OCI-LY7 (cell line): ENCODE data around the gene ARL15.

Source experiments
- EZH2phosphoT487 ChIP-seq: fragments of 200-600 bp; sonication (generic); IDR thresholded peaks from 2 replicates; pipeline ENCODE4 v1.6.1; 2018; ENCODE audit warnings: low read depth, borderline replicate concordance, mild to moderate bottlenecking, mixed run types, antibody characterized with exemption, low read length, moderate library complexity, mixed read lengths
- TF ChIP-seq, protein P1 (sequence below): fragments of 200-600 bp; sonication (generic); conservative IDR thresholded peaks from 2 replicates; pipeline ENCODE4 v1.5.1; 2014; ENCODE audit warnings: mild to moderate bottlenecking, antibody characterized with exemption, low read length, moderate library complexity, mixed read lengths

DNA sequence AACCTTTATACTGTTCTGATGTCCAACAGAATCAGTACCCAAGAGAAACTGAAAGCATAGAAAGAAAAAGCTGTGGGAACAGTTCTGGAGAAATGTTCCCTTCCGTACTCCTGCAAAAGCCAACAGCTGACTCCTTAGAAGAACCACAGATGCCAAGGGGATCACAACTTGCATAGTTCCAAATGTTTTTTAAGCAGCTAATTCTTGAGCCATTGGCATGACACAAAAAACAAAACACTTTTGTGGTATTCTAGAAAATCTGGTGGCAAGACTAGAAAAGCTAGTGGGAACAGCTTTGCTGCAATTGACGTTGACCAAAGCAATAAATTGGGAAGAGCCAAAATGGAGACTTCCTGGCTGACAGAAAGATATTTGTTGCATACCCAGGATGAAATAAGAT, 189.9 kb downstream of the ARL15 start:
- TF ChIP-seq, protein P1, sequence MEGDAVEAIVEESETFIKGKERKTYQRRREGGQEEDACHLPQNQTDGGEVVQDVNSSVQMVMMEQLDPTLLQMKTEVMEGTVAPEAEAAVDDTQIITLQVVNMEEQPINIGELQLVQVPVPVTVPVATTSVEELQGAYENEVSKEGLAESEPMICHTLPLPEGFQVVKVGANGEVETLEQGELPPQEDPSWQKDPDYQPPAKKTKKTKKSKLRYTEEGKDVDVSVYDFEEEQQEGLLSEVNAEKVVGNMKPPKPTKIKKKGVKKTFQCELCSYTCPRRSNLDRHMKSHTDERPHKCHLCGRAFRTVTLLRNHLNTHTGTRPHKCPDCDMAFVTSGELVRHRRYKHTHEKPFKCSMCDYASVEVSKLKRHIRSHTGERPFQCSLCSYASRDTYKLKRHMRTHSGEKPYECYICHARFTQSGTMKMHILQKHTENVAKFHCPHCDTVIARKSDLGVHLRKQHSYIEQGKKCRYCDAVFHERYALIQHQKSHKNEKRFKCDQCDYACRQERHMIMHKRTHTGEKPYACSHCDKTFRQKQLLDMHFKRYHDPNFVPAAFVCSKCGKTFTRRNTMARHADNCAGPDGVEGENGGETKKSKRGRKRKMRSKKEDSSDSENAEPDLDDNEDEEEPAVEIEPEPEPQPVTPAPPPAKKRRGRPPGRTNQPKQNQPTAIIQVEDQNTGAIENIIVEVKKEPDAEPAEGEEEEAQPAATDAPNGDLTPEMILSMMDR: no peak
- no peak for TF ChIP-seq EZH2phosphoT487
